Right kidney (tissue), 9 donors: ENCODE measurements around the gene ALKAL2.
"Not testable (repeated sequence)": the region's sequence is repeated elsewhere in the genome, so short reads cannot be mapped to it uniquely, and the experiment has no call there.

Source experiments
- DNase-seq: peaks from one replicate; pipeline ENCODE4 v3.0.0-alpha.2; 2016
- long read RNA-seq, 8 donors: transcript quantifications; one replicate each; lab custom pipeline, GENCODE V29; 2026

ALKAL2 gene, protein sequence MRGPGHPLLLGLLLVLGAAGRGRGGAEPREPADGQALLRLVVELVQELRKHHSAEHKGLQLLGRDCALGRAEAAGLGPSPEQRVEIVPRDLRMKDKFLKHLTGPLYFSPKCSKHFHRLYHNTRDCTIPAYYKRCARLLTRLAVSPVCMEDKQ
- long read RNA-seq, donor 1, partial matches to known transcripts = 0 of 1 reads
- long read RNA-seq, donor 1, other reads (novel, unspliced or antisense) = 0 of 1 reads
- long read RNA-seq, donor 2 = 0 reads
- long read RNA-seq, donor 3, partial matches to known transcripts = 0 of 1 reads
- long read RNA-seq, donor 3, other reads (novel, unspliced or antisense) = 0 of 1 reads
- long read RNA-seq, donor 4, transcript ALKAL2-202 (5 exons, 526 nt) = major isoform, 5 of 5 reads
- long read RNA-seq, donor 4, partial matches to known transcripts = 0 of 5 reads
- long read RNA-seq, donor 4, other reads (novel, unspliced or antisense) = 0 of 5 reads
- long read RNA-seq, donor 5, partial matches to known transcripts = 0 of 2 reads
- long read RNA-seq, donor 5, other reads (novel, unspliced or antisense) = 0 of 2 reads
- long read RNA-seq, donor 6, partial matches to known transcripts = 0 of 1 reads
- long read RNA-seq, donor 6, other reads (novel, unspliced or antisense) = 0 of 1 reads
- long read RNA-seq, donor 7, partial matches to known transcripts = 0 of 7 reads
- long read RNA-seq, donor 7, other reads (novel, unspliced or antisense) = 5 of 7 reads
- long read RNA-seq, donor 8, partial matches to known transcripts = 0 of 3 reads
- long read RNA-seq, donor 8, other reads (novel, unspliced or antisense) = 0 of 3 reads

DNA sequence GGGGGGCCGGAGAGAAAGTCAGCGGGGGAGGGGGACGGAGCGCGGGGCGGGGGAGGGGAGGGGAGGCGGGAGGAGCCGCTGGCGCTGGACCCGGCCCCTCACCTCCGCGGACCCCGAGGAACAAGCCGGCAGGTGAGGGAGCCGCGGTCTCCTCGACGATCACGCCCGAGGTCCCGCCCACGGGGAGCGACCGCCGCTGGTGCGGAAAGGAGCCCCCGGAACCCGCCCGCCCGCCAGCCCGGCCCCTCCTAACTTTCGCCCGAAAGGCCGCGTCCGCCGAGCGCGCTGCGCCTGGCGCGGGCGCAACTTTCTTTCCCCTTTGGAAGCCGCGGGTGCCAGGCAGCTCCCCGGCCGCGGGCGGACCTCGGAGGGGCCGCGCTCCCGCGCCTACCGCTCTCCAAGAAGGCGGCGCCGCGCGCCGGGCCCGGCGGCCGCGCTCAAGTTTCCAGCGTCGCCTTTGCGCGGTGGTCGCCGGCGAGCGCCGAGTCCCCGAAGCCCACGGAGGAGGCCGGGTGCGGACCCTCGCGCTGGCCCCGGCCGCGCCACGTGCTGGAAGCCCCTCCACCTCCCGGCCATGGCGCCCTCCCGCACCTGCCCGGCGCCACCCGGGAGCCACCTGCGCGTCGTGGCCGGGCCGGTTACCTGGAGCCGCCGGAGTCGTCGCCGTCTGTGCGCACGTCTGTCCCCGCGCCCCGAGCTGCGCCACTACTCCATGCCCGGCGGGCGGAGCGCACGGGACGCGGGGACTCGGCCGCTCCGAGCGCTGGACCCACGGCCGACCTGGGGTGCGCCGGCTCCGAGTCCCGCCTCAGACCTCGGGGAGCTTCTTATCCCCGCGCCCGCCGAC, at the start of gene ALKAL2:
TSS of gene ALKAL2 (minus strand) at position 181 of the 847 bp plus-strand sequence. CDS start 256 bp downstream, outside the sequence.
- DNase-seq = peak; percentile 72

DNA sequence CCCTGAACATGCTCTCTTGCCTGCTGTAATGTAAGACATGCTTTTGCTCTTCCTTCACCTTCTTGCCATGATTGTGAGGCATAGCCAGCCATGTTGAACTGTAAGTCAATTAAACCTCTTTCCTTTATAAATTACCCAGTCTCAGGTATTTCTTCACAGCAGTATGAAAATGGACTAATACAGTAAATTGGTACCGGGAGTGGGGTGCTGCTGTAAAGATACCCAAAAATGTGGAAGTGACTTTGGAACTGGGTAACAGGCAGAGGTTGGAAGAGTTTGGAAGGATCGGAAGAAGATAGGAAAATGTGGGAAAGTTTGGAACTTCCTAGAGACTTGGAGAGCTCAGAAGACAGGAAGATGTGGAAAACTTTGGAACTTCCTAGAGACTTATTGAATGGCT, 49.1 kb upstream of the ALKAL2 start:
- DNase-seq = not testable (repeated sequence)

DNA sequence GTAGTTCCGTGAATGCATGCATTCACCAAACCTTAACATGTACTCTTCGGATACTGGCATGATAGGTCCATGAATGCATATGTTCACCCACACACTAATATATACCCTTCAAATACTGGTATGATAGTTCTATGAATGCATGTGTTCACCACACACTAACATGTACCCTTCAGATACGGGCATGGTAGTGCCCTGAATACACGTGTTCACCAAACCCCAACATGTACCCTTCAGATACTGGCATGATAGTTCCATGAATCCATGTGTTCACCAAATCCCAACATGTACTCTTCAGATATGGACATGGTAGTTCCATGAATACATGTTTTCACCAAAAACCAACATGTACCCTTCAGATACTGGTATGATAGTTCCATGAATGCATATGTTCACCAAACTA, 48.5 kb upstream of the ALKAL2 start:
- DNase-seq = no peak

DNA sequence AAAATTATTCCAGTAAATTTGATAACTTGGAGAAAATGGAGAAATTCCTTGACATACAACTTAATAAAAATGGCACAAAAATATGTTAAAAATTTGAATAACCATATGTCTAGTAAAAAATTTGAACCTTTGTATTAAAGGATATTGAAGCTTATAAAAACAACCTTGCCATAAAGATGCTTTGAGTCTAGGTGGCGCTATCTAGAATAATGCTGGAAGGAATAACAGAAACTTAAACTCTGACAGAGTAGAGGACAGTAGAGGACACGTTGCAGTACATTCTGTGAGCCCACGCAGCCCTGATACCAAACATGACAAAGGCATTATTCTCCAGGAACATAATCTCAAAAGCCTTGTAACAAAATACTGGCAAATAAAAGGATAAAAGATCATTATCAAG, 44.7 kb upstream of the ALKAL2 start:
- DNase-seq = no peak

DNA sequence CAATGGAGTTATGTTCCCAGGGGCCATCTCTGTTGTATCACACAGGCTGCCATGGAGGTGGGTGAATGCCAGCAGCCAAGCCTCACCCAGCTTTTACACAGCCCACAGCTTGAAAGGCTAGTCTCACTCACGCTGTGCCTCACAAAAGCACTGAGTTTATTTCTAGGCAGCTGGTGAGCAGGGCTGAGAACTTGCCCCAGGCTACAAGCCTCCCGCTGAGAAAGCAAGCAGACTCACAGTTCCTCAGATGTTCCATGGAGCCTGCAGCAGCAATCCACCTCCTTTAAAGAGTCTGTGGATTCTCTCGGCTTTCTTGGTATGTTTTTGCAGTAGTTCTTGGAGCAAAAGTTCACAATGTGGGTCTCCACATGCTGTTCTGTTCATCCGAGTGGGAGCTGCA, 40.9 kb upstream of the ALKAL2 start:
- no peak for DNase-seq

DNA sequence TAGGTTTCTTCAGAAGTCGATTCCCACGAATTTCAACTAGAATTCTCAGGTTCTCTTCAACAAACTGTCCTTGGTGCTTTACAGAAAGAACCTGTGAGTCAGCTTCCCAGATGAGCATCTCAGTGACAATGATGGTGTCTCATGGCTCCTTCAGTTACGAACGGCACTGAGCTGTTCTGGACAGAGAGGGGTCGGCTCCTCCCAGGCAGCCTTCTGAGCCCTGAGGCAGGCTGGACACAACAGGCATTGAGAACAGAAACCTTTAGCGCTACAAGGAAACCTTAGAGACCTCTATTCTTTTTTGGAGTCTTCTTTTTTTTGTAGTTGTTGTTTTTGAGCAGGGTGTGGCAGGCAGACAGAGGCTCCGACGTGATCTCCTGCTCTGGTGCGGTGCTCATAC, 35.1 kb upstream of the ALKAL2 start:
- no peak for DNase-seq

DNA sequence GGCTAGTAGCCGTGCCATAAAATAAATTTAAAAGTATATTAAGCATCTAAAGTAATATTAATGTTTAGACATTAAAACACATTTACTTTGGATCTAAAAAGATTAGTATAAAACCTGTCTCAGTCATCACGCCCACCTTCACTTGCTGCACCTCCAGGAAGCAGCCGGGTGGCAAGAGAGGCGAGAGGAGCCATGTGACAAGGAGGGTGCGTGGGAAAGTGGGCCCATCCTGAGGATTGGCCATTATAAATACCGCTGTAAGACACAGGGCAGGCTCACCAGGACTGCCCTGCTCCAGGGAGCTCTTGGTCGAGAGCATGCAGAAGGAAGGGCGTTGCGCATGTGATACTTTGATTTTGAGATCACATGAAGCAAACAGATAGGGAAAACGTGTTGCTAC, 34.4 kb upstream of the ALKAL2 start:
- no peak for DNase-seq

DNA sequence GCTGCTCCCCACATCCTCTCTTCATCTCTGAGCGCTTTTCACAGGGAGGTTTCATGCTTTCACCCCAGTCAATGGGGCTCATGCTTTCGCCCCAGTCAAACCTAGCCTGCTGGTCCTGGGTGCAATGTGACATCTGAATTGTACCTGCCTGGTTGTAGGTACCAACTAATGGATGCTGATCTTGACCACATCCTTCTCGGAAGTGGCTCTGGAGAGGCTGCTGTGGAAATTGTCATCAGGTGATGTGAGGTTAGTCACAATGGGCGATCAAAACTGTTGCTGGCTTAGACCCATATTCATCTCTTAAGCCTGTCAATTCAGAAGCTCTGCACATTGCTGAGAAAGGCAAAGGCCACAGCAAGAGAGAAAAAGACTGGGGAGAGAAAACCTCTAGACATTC, 32.7 kb upstream of the ALKAL2 start:
- no peak for DNase-seq

DNA sequence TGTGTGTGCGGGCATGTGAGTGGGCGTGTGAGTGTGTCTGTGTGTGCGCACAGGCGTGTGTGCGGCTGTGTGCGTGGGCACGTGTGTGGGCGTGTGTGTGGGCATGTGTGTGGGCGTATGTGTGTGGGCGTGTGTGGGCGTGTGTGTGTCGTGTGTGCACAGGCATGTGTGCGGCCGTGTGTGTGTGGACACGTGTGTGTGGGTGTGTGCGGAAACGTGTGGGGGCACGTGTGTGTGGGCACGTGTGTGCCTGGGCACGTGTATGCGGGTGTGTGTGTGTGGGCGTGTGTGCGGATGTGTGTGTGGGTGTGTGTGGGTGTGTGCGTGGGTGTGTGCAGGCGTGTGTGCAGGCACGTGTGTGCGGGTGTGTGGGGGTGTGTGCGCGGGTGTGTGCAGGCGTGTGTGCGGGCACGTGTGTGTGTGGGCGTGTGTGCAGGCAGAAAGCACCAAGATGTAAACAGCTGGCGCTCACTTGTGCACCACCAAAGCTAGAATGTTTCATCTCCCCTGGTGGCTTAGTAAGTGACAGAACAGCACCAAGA, 31.2 kb upstream of the ALKAL2 start:
- DNase-seq = no peak

DNA sequence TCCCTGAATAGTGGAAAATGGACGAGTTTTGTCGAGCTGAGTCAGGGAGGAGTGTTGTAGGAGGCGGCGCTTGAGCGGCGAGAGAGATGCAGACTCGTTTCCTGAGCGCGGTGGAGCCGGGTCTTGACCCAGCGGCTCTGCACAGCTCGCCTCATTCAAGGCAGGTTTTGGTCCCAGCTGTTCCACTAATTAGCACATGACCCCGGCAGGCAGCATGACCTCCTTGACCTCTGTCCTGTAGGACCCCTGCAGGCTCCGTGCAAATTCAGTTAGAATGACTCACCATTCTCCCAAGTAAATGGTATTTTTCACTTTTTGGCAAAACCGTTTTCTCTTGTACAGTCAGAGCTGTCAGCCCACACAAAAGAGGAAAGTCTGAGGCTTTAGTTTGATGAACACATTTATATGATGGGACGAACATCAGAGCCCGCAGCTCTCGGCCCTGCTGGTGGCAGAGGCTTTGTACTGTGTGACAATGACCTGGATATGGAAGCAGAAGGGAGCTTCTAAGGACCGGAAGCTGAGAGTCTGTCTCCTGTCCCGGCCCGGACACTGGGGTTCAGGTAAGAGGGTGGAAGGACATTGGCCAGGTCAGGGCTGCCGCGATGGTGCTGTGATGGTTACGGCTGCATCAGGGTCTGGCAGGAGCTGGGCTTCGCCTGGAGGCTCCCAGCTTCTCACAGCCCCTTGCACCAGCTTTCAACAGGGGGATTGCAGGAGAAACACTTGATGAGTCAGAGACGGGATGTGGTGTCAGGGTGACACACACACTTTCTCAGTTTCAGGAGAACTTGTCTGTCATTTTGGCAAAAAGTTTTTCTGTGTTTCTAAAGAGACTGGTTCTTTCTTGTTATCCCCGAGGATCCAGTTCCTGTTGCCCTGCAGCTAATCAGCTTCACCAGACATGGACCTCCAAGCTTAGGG, 29.9 kb upstream of the ALKAL2 start:
- no peak for DNase-seq

DNA sequence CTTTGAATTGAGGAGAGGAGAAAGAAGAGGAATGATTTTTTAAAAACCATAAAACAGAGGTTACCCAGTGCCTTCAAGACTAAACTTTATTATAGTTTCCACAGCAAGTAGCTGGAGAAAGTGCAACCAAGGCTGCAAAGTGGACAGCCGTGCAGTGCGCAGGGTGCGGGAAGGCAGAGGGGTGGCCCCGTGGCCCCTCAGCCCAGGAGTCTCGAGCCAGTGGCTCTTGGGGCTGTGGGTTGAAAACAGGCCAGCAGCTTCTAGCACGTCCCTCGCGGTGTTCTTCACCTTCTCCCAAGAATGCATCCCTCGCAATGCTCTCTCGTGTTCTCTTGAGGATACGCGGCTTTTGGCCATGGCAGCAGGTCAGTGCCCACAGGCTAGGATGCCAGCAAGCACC, 28.5 kb upstream of the ALKAL2 start:
- no peak for DNase-seq

DNA sequence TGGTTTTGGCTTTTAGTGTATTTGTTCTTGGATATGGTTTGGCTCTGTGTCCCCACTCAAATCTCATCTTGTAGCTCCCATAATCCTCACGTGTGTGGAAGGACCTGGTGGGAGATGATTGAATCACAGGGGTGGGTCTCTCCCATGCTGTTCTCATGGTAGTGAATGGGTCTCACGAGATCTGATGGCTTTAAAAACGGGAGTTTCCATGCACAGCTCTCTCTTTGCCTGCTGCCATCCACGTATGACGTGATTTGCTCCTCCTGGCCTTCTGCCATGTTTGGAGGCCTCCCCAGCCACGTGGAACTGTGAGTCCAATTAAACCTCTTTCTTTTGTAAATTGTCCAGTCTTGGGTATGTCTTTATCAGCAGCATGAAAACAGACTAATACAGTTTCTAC, 28.0 kb upstream of the ALKAL2 start:
- not testable (repeated sequence) for DNase-seq

DNA sequence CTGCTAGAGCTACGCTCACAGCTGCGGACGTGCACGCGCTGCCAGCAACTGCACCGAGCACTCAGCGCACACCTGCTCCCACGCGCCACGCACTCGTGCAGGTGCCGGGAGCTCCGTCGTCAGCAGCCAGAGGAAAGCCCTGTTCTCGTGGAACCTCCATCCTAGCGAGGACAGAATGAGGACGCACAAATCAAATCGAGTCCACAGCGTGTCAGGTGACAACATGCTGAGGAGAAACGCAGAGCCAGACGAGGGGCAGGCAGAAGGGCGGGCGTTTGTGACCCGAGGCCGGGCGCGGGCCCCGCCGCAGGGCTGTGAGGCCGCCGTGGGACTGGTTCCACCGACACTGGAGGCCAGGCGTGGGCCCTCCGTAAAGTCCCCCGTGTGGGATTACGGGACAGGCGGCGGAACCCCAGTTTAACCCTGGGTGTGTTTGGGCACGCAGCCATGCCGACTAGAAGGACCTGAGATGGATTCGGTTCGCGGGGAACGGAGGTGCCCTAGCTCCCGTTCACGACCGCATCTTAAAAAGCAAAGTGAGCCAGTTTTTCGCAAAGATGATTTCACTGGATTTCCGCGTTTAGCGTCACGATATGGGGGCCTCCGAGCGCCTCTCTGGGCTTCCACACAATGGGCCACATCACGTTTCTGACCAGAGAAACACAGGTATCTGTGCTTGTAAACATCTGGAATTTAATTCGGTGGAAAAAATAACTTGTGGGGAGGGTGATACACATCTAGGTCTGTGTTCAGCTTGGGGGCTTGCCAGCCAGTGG, 26.9 kb upstream of the ALKAL2 start:
- DNase-seq = no peak

DNA sequence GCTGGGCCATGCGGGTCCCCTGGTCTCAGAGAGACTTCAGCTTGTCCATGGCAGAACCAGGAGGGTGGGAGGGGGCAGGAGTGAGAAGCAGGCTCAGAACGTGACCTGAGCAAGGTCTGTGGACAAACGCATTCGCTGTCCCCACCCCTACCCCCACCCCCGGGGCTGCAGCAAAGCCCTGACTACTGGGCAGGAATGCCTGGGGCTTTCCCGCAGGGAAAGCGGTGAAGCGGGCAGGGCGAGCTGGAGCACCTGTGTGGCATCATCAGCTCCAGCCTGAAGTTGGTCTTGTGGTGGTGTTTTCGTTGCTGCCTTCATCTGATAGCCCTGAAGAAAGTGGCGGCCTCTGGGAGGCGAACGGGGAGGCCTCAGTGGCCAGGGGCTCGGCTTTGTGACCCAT, 26.1 kb upstream of the ALKAL2 start:
- no peak for DNase-seq

DNA sequence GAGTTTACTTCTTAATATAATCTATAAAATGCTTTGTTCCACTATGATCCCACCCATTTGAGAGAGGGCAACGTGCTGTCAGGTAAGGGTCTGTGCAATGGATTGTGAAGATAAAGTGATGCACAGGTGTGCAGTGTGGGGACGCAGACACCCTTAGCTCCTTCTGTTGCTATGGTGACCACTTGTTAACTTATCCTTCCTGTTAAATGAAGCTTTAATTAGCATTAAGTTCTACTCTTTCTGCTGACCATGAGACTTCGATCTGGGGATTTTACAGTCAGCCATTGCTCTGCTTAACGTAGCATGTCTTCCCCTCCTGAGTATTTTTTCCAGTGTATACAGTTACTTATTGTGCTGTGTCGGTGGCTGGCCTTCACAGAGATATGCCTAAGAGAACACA, 23.1 kb upstream of the ALKAL2 start:
- DNase-seq = no peak

DNA sequence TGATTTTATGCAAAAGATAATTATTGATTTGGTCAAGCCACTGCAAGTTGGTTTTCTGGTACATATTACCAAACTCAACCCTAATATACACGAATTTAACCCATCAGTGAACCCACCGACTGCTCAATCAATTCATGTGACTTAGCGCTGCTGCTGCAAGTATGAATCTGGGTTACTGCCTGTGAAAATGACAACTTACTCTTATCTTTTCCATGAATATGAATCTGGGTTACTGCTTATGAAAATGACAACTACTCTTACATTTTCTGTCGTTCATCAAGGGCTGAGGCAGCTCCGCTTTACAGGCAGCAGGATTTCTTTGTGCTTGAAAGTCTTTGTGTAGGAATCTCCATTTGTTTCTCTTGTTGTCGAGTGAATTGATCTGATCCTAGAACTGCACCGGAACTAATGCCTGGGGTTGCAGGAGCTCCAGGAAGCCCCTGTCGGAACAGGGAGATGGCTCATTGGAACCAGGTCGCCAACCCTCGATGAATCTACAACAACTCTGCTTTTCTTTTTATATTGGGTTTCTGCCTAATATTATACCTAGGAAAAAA, 22.1 kb upstream of the ALKAL2 start:
- DNase-seq = no peak

DNA sequence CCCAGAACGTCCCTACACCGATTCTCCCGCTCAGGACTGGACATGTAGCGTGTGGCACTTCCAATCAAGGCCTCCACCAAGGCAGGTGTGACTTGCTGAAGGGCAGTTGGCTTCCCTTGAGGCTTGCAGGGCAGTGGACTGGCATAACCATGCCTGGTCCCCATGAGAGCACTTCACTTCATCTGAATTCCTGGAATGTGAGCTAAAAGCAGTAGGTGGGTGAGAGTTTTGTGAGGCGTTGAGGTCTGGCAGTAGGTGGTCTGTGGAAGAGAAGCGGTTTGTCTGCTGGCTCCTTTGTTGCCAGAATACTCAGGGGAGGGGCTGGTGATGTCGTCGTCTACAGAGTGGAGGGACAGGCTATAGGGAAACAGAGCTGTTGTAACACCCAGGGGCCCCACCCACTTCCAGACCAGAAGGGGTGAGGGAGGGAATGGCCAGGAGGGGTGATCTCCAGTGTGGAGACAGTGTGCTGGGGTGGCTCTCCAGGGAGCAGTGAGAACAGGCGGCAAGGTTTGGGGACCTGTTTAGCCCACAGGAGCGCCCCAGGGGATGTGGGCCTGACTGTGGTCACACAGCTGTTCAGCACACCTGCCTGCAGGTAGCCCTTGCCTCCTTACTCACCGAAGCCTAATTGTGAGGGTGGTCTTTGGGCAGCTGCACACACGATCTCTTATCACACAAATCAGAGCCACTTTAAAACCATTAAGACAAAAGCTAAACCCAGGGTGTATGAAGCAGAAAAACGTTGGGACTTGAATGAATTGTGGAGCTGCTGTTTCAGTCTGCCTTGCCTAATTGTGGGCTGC, 21.5 kb upstream of the ALKAL2 start:
- no peak for DNase-seq

DNA sequence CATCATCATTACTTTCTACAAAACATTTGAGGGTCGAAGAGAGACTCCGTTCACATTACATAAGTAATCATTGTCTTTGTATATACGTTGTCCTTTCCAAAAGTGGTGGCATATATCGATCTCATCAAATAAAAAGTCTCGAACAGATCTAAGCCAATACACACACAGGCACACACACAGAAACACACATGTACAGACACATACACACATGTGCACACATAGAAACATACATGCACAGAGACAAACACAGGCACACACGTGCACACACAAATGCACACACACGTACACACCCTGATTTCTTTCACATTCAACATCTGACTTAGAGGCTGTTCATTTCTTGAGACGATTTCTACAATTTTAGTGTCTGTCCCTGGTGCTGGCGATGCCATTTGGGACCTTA, 17.5 kb upstream of the ALKAL2 start:
- DNase-seq = no peak

DNA sequence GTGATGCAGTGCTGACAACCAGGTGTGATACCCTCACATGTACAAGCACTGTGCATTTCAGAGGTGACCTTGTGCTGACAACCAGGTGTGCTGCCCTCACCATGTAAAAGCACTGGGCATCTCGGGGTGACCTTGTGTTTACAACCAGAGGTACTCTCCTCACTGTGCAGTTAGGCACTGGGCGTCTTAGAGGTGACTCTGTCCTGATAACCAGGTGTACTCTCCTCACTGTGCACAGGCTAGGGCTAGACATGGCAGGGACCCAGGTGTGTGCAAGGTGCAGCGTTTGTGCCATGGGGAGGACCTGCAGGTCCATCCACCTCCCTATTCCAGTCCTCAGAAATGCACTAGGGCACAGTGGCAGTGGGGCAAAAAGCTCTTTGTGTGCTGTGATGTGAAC, 8.5 kb upstream of the ALKAL2 start:
- DNase-seq = no peak
